Measurements from ENCODE around the gene SLC12A6. TPM values are rescaled to one million over a fixed set of nuclear protein-coding genes. Genes with fewer than 3 reads are reported as not detected.

SLC12A6 gene
- polyA plus RNA-seq, 1 experiment, result 21.1 TPM

- TF ChIP-seq, protein P1, sequence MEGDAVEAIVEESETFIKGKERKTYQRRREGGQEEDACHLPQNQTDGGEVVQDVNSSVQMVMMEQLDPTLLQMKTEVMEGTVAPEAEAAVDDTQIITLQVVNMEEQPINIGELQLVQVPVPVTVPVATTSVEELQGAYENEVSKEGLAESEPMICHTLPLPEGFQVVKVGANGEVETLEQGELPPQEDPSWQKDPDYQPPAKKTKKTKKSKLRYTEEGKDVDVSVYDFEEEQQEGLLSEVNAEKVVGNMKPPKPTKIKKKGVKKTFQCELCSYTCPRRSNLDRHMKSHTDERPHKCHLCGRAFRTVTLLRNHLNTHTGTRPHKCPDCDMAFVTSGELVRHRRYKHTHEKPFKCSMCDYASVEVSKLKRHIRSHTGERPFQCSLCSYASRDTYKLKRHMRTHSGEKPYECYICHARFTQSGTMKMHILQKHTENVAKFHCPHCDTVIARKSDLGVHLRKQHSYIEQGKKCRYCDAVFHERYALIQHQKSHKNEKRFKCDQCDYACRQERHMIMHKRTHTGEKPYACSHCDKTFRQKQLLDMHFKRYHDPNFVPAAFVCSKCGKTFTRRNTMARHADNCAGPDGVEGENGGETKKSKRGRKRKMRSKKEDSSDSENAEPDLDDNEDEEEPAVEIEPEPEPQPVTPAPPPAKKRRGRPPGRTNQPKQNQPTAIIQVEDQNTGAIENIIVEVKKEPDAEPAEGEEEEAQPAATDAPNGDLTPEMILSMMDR (IDR thresholded peaks at IDR 0.05; ENCODE audit: insufficient read depth, low read depth, low read length), result no peak
- Histone ChIP-seq H3K27me3 (ENCODE audit: control insufficient read depth, insufficient read depth, low read length) (no peaks in the 10 kb centered on the region), H3K4me3 (ENCODE audit: low read depth, low read length) (no peak overlapping the region), H3K36me3 (ENCODE audit: control insufficient read depth, insufficient read depth, low read length) (no peaks in the 10 kb centered on the region)
- POLR2A ChIA-PET, result no interaction called here
- CTCF ChIA-PET, result no interaction called here
- peak; percentile 14 for DNase-seq (ENCODE audit: low read depth)
These were observed 33.0 kb downstream of the SLC12A6 start for GRCh38 chr15:34304613-34305012.

DNA sequence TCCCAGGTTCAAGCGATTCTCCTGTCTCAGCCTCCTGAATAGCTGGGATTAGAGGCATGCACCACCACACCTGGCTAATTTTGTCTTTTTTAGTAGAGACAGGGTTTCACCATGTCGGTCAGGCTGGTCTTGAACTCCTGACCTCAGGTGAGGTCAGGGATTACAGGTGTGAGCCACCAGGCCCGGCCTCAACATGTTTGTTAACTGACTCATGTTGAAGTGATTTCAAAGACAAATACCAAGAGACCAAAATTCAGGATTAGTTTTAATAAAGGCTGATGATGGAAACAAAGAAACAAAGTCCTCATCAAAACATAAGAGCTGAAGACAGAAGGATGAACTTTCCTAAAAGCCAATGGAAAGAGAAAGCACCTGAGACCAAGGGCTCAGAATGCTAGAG lies 36.5 kb downstream of the SLC12A6 start:
- ChIA-PET CTCF (no interaction called here), POLR2A (no interaction called here)
- Histone ChIP-seq H3K27me3 (ENCODE audit: control insufficient read depth, insufficient read depth, low read length) (no peaks in the 10 kb centered on the region), H3K4me3 (ENCODE audit: low read depth, low read length) (no peak overlapping the region), H3K36me3 (ENCODE audit: control insufficient read depth, insufficient read depth, low read length) (no peaks in the 10 kb centered on the region)
- TF ChIP-seq, protein P1 (IDR thresholded peaks at IDR 0.05; ENCODE audit: insufficient read depth, low read depth, low read length), result no peak
- DNase-seq (ENCODE audit: low read depth), result no peak

- POLR2A ChIA-PET, result no interaction called here
- TF ChIP-seq, protein P1 (IDR thresholded peaks at IDR 0.05; ENCODE audit: insufficient read depth, low read depth, low read length), result no peak
- H3K36me3 ChIP-seq (ENCODE audit: control insufficient read depth, insufficient read depth, low read length), result no peaks in the 10 kb centered on the region
- H3K4me3 ChIP-seq (ENCODE audit: low read depth, low read length), result no peak overlapping the region
- CTCF ChIA-PET, result no interaction called here
- peak; percentile 42 for DNase-seq (ENCODE audit: low read depth)
- H3K27me3 ChIP-seq (ENCODE audit: control insufficient read depth, insufficient read depth, low read length), result no peaks in the 10 kb centered on the region
These were observed 40.5 kb downstream of the SLC12A6 start for GRCh38 chr15:34297059-34297458.

DNA sequence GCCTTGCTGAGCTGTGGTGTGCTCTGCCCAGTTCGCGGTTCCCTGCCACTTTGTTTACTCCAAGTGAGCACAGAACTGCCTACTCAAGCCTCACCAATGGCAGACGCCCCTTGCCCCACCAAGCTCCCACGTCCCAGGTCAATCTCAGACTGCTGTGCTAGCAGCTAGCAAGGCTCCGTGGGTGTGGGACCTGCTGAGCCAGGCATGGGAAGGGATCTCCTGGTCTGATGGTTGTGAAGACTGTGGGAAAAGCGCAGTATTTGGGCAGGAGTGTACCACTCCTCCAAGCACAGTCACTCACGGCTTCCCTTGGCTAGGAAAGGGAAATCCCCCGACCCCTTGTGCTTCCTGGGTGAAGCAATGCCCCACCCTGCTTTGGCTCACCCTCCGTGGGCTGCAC lies 45.0 kb downstream of the SLC12A6 start:
- H3K36me3 ChIP-seq (ENCODE audit: control insufficient read depth, insufficient read depth, low read length), result no peaks in the 10 kb centered on the region
- POLR2A ChIA-PET, result no interaction called here
- no peak for DNase-seq (ENCODE audit: low read depth)
- no peak overlapping the region for H3K4me3 ChIP-seq (ENCODE audit: low read depth, low read length)
- TF ChIP-seq, protein P1 (IDR thresholded peaks at IDR 0.05; ENCODE audit: insufficient read depth, low read depth, low read length), result no peak
- H3K27me3 ChIP-seq (ENCODE audit: control insufficient read depth, insufficient read depth, low read length), result no peaks in the 10 kb centered on the region
- CTCF ChIA-PET, result interaction anchor here (1.1 kb wide), 1 partner anchor 51 kb away, joined by 4 read pairs; no protein-coding TSS in a partner anchor

DNA sequence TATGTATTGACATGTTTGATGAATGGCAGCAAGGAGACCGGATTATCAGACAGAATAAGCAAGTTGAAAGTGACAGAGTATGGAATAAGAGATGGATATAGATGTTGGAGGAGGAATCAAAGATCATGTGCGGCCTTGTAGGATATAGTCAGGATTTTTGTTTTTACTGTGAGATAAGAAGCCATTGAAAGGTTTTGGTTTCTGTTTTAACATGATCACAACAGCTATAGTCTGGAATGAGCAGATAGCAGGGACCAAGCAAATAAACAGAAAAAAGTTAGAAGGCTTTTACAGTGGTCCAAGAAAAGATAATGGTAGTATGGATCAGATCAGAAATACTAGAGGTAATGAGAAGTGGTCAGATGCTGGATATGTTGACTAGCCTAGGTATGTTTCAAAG lies 52.6 kb downstream of the SLC12A6 start:
- ChIA-PET POLR2A (no interaction called here), CTCF (no interaction called here)
- TF ChIP-seq, protein P1 (IDR thresholded peaks at IDR 0.05; ENCODE audit: insufficient read depth, low read depth, low read length), result no peak
- Histone ChIP-seq H3K27me3 (ENCODE audit: control insufficient read depth, insufficient read depth, low read length) (no peaks in the 10 kb centered on the region), H3K36me3 (ENCODE audit: control insufficient read depth, insufficient read depth, low read length) (no peaks in the 10 kb centered on the region), H3K4me3 (ENCODE audit: low read depth, low read length) (no peak overlapping the region)
- DNase-seq (ENCODE audit: low read depth), result no peak
